H1 (cell line): Measurements from ENCODE around the gene SLC38A10. TPM values are rescaled to one million over a fixed set of nuclear protein-coding genes. Genes with fewer than 3 reads are reported as not detected.

Source experiments
- CTCF ChIA-PET: fragments of 300-600 bp; sonication (Branson Sonifier 250); formaldehyde crosslinking; loops from one replicate; lab custom pipeline; 2021; ENCODE audit not compliant: partially characterized antibody; lab: Charles Lee
- POLR2A ChIA-PET: fragments of 300-600 bp; sonication (Branson Sonifier 250); formaldehyde crosslinking; loops from one replicate; lab custom pipeline; 2021; ENCODE audit warnings: inconsistent platforms; ENCODE audit not compliant: partially characterized antibody; lab: Charles Lee
- DNase-seq, 2 experiments: peaks; one replicate each; pipeline versions ENCODE4 v3.0.0 to v3.0.0-alpha.2; 2010 to 2022; ENCODE audit warnings: low spot score in 2 of 2, low read depth in 1 of 2, mixed read lengths in 1 of 2
- FAIRE-seq: peaks from 2 replicates; lab custom pipeline; 2011; peaks lifted over from hg19 to GRCh38; lab: Jason Lieb, UNC
- H2AFZ ChIP-seq: 2 replicates; pipeline ENCODE4 v1.8.1; 2012; ENCODE audit warnings: low read length, inconsistent platforms
- H2AK5ac ChIP-seq: 2 replicates; pipeline ENCODE4 v1.6.1; 2013; ENCODE audit warnings: low read depth, low read length
- H2BK120ac ChIP-seq: replicated peaks from 2 replicates; pipeline ENCODE3; 2013; ENCODE audit warnings: low read depth, low read length, inconsistent platforms
- H2BK12ac ChIP-seq: 2 replicates; pipeline ENCODE4 v1.6.1; 2013; ENCODE audit warnings: low read depth, low read length
- H2BK15ac ChIP-seq: 2 replicates; pipeline ENCODE4 v1.6.1; 2013; ENCODE audit warnings: low read length
- H2BK20ac ChIP-seq: 2 replicates; pipeline ENCODE4 v1.6.1; 2013; ENCODE audit warnings: low read length
- H2BK5ac ChIP-seq: 2 replicates; pipeline ENCODE4 v1.6.1; 2013; ENCODE audit warnings: low read depth, low read length
- H3K14ac ChIP-seq: 2 replicates; pipeline ENCODE4 v1.6.1; 2013; ENCODE audit warnings: inconsistent platforms; ENCODE audit not compliant: insufficient read length
- H3K18ac ChIP-seq: 2 replicates; pipeline ENCODE4 v1.6.1; 2013; ENCODE audit warnings: low read length; ENCODE audit errors: extremely low read depth
- H3K23ac ChIP-seq: 2 replicates; pipeline ENCODE4 v1.6.1; 2013; ENCODE audit warnings: inconsistent platforms; ENCODE audit not compliant: insufficient read length
- H3K23me2 ChIP-seq: 2 replicates; pipeline ENCODE4 v1.6.1; 2013; ENCODE audit warnings: low read depth, low read length
- H3K27ac ChIP-seq: 2 replicates; pipeline ENCODE4 v1.6.1; 2011; ENCODE audit warnings: low read depth, low read length, inconsistent platforms
- H3K27me3 ChIP-seq, 4 experiments: replicated peaks in 1 of 4; 1 replicate in 1 of 4; 2 replicates in 3 of 4; pipeline versions ENCODE4 v1.6.1 to v1.8.1; 2011 to 2013; ENCODE audit warnings: low read length in 3 of 4, mild to moderate bottlenecking in 3 of 4, inconsistent platforms in 2 of 4, mixed read lengths in 2 of 4, moderate library complexity in 1 of 4; ENCODE audit not compliant: control insufficient read depth in 3 of 4, insufficient read depth in 3 of 4; ENCODE audit errors: extremely low read depth in 1 of 4
- H3K36me3 ChIP-seq, 4 experiments: 2 replicates each; pipeline versions ENCODE4 v1.6.1 to v1.8.1; 2011 to 2013; ENCODE audit warnings: mild to moderate bottlenecking in 4 of 4, low read length in 3 of 4, moderate library complexity in 2 of 4, control low read depth in 1 of 4, inconsistent platforms in 1 of 4; ENCODE audit not compliant: insufficient read depth in 4 of 4, control insufficient read depth in 2 of 4
- H3K4ac ChIP-seq: replicated peaks from 2 replicates; pipeline ENCODE3; 2013; ENCODE audit warnings: low read length, low read depth, mixed read lengths, inconsistent platforms; ENCODE audit not compliant: insufficient read length
- H3K4me1 ChIP-seq, 4 experiments: replicated peaks in 1 of 4; 1 replicate in 1 of 4; 2 replicates in 3 of 4; pipeline versions ENCODE4 v1.6.1 to v1.8.1; 2011 to 2013; ENCODE audit warnings: low read length in 3 of 4, inconsistent platforms in 2 of 4, mixed read lengths in 1 of 4; ENCODE audit not compliant: insufficient read depth in 4 of 4, control insufficient read depth in 3 of 4
- H3K4me2 ChIP-seq, 2 experiments: 2 replicates each; pipeline versions ENCODE4 v1.6.1 to v1.8.1; 2011 to 2013; ENCODE audit warnings: low read depth in 2 of 2, low read length in 2 of 2, control low read depth in 1 of 2, inconsistent platforms in 1 of 2, mild to moderate bottlenecking in 1 of 2; ENCODE audit not compliant: insufficient read depth in 1 of 2
- H3K4me3 ChIP-seq, 4 experiments: fragments of 200-600, 300-600 bp in 1 of 4; sonication (generic), shearing (Covaris generic), sonication (Bioruptor Twin) in 1 of 4; 2 replicates each; pipeline versions ENCODE4 v1.5.1 to v1.8.1; 2011 to 2016; ENCODE audit warnings: low read length in 4 of 4, low read depth in 3 of 4, control low read depth in 2 of 4, inconsistent platforms in 2 of 4, mild to moderate bottlenecking in 2 of 4, mixed read lengths in 1 of 4, moderate library complexity in 1 of 4; ENCODE audit not compliant: insufficient read depth in 2 of 4; ENCODE audit errors: extremely low read depth in 1 of 4
- H3K56ac ChIP-seq: replicated peaks from 2 replicates; pipeline ENCODE3; 2013; ENCODE audit warnings: low read depth, mild to moderate bottlenecking, mixed read lengths, low read length, inconsistent platforms; ENCODE audit not compliant: insufficient read length
- H3K79me1 ChIP-seq: 2 replicates; pipeline ENCODE4 v1.6.1; 2013; ENCODE audit warnings: low read depth, low read length, control low read depth
- H3K79me2 ChIP-seq, 2 experiments: 2 replicates each; pipeline versions ENCODE4 v1.6.1 to v1.8.1; 2012 to 2013; ENCODE audit warnings: low read length in 2 of 2, mild to moderate bottlenecking in 2 of 2, inconsistent platforms in 1 of 2; ENCODE audit not compliant: insufficient read depth in 2 of 2, control insufficient read depth in 1 of 2
- H3K9ac ChIP-seq, 4 experiments: replicated peaks in 1 of 4; 1 replicate in 1 of 4; 2 replicates in 3 of 4; pipeline versions ENCODE4 v1.6.1 to v1.8.1; 2011 to 2013; ENCODE audit warnings: low read depth in 3 of 4, low read length in 3 of 4, control low read depth in 2 of 4, mild to moderate bottlenecking in 2 of 4, moderate library complexity in 2 of 4, inconsistent platforms in 1 of 4; ENCODE audit errors: extremely low read depth in 1 of 4
- H3K9me3 ChIP-seq, 2 experiments: 2 replicates each; pipeline versions ENCODE4 v1.6.1 to v1.8.1; 2012 to 2013; ENCODE audit warnings: mild to moderate bottlenecking in 2 of 2, moderate library complexity in 2 of 2, control low read depth in 1 of 2, inconsistent platforms in 1 of 2, low read depth in 1 of 2, low read length in 1 of 2, mixed read lengths in 1 of 2; ENCODE audit not compliant: insufficient read depth in 2 of 2
- H4K20me1 ChIP-seq, 2 experiments: replicated peaks in 1 of 2; 2 replicates each; pipeline versions ENCODE3 to v1.8.1; 2011 to 2013; ENCODE audit warnings: inconsistent platforms in 2 of 2, low read length in 2 of 2, mild to moderate bottlenecking in 1 of 2; ENCODE audit not compliant: insufficient read depth in 2 of 2, control insufficient read depth in 1 of 2
- H4K5ac ChIP-seq: 2 replicates; pipeline ENCODE4 v1.6.1; 2013; ENCODE audit warnings: low read length, low read depth, mixed read lengths, inconsistent platforms; ENCODE audit not compliant: insufficient read length
- H4K8ac ChIP-seq: 2 replicates; pipeline ENCODE4 v1.8.0; 2013; ENCODE audit warnings: mild to moderate bottlenecking, moderate library complexity, low read length, inconsistent platforms; ENCODE audit not compliant: insufficient read depth; ENCODE audit errors: extremely low read depth
- H4K91ac ChIP-seq: replicated peaks from 2 replicates; pipeline ENCODE3; 2013; ENCODE audit warnings: low read length, mixed read lengths, inconsistent platforms; ENCODE audit not compliant: insufficient read length
- EP300 ChIP-seq, 2 experiments: IDR thresholded peaks; 1 replicate in 1 of 2; 2 replicates in 1 of 2; pipeline ENCODE4 v1.6.1; 2011 to 2012; ENCODE audit warnings: low read depth in 2 of 2, low read length in 2 of 2, mild to moderate bottlenecking in 2 of 2, borderline replicate concordance in 1 of 2, inconsistent platforms in 1 of 2, moderate library complexity in 1 of 2
- GABPA ChIP-seq: IDR thresholded peaks from 2 replicates; pipeline ENCODE4 v1.6.1; 2011; ENCODE audit warnings: mild to moderate bottlenecking, low read length, moderate library complexity, borderline replicate concordance; ENCODE audit not compliant: insufficient read depth
- JUN ChIP-seq: IDR thresholded peaks from 2 replicates; pipeline ENCODE4 v1.6.1; 2011; ENCODE audit warnings: low read depth, mild to moderate bottlenecking, improper control_type of control experiment, low read length
- KDM1A ChIP-seq: fragments of 200-600, 300-600 bp; sonication (generic); IDR thresholded peaks from 2 replicates; pipeline ENCODE4 v1.7.1; 2016; ENCODE audit warnings: mild to moderate bottlenecking, low read length, borderline replicate concordance
- SAP30 ChIP-seq: fragments of 300-600 bp; sonication (generic); IDR thresholded peaks from 2 replicates; pipeline ENCODE4 v1.7.1; 2012; ENCODE audit warnings: low read length, moderate library complexity, mild to moderate bottlenecking, inconsistent platforms; ENCODE audit not compliant: insufficient read depth, insufficient replicate concordance
- SP1 ChIP-seq: IDR thresholded peaks from 2 replicates; pipeline ENCODE4 v1.6.1; 2011; ENCODE audit warnings: low read depth, low read length
- SRF ChIP-seq: IDR thresholded peaks from 2 replicates; pipeline ENCODE4 v1.6.1; 2011; ENCODE audit warnings: mild to moderate bottlenecking, low read depth, low read length, moderate library complexity
- SUZ12 ChIP-seq: fragments of 200-600 bp; sonication (generic); IDR thresholded peaks from 2 replicates; pipeline ENCODE4 v1.6.1; 2012; ENCODE audit warnings: mild to moderate bottlenecking, inconsistent platforms, low read length, moderate library complexity, mixed read lengths
- TAF1 ChIP-seq: IDR thresholded peaks from 2 replicates; pipeline ENCODE4 v1.6.1; 2011; ENCODE audit warnings: mild to moderate bottlenecking, low read depth, low read length
- WGBS, 2 experiments: shearing (Covaris generic) in 1 of 2; methylation state at CpG; one replicate each; pipeline versions ENCODE4 v1.1.6 to v1.1.7; 2013 to 2015; ENCODE audit warnings: low lambda C conversion rate in 2 of 2, mixed read lengths in 2 of 2, inconsistent platforms in 1 of 2, low coverage in 1 of 2, missing lambda C conversion rate in 1 of 2; ENCODE audit not compliant: insufficient replicate concordance in 2 of 2, insufficient coverage in 1 of 2, insufficient read length in 1 of 2; ENCODE audit errors: extremely low coverage in 1 of 2, missing lambda C conversion rate in 1 of 2; 5-methylcytosine and 5-hydroxymethylcytosine counted together
- polyA plus RNA-seq, 7 experiments: library from polyadenylated mRNA; depleted of rRNA in 3 of 7; stranded (reverse) in 5 of 7; unstranded in 2 of 7; fragments of >200 nt in 5 of 7; fragments of 200-250 nt in 2 of 7; gene quantifications; 1 replicate in 5 of 7; 2 replicates in 1 of 7; 4 replicates in 1 of 7; pipeline versions ENCODE4 v1.2.1 to v1.2.3, GENCODE V29; 2011 to 2013; ENCODE audit warnings: missing spikeins in 2 of 7, mixed read lengths in 2 of 7
- total RNA-seq: library from RNA; stranded (reverse); fragmentation: NEBNext Ultra II Directional; extraction: Animal tissue kit (Norgen Biotek cat#: 25700); gene quantifications from 2 replicates; pipeline ENCODE4 v1.2.1, GENCODE V29; 2021
- TF ChIP-seq, protein P1 (sequence below): IDR thresholded peaks from 2 replicates; pipeline ENCODE4 v1.6.1; 2011; ENCODE audit warnings: low read depth, mild to moderate bottlenecking, low read length; ENCODE audit not compliant: insufficient read depth
- TF ChIP-seq, protein P2 (sequence below): IDR thresholded peaks from 2 replicates; pipeline ENCODE4 v1.6.1; 2011; ENCODE audit warnings: low read length, improper control_type of control experiment

Gene SLC38A10
- total and polyA plus RNA-seq, 2 of the 8 experiments (the other 6 are each of a cell fraction or from before 2014, with no cell fraction given), result 26.4 to 41.0 TPM

GRCh38 chr17:81288715-81289114, 6.4 kb downstream of the SLC38A10 start:
- no peak overlapping the region for H2AK5ac ChIP-seq
- H3K4ac ChIP-seq, result no peak overlapping the region
- H3K4me3 ChIP-seq, result no peak overlapping the region
- no peak overlapping the region for H2BK12ac ChIP-seq
- H3K4me1 ChIP-seq, result peaks cover 0 to 7% (median 0%) of the 10 kb centered on the region in 4 experiments; a peak in 3 of 7 replicates
- no peak overlapping the region for H3K56ac ChIP-seq
- FAIRE-seq (no peak), DNase-seq (no peak)
- no peak overlapping the region for H3K18ac ChIP-seq
- no peak overlapping the region for H3K14ac ChIP-seq
- H3K79me2 ChIP-seq, result peaks cover 0 to 20% of the 10 kb centered on the region in 2 experiments; a peak in 2 of 4 replicates
- CTCF ChIA-PET, result interaction anchor here (0.7 to 1.3 kb wide), 10 partner anchors 12 to 131 kb away, joined by 3 to 5 read pairs (median 4); no protein-coding TSS in a partner anchor
- H2BK15ac ChIP-seq, result no peak overlapping the region
- H2BK5ac ChIP-seq, result no peak overlapping the region
- no peaks in the 10 kb centered on the region for H3K23me2 ChIP-seq
- POLR2A ChIA-PET, result no interaction called here
- H4K5ac ChIP-seq, result no peak overlapping the region
- 89% methylated on average over 8 of the region's 8 CpGs; no CpG with 5 or more reads in 1 of the 2 experiments for WGBS, 2 experiments
- peaks cover 0 to 5% (median 2%) of the 10 kb centered on the region in 4 experiments; a peak in 2 of 8 replicates for H3K36me3 ChIP-seq
- no peaks in the 10 kb centered on the region for H3K27me3 ChIP-seq
- H2BK120ac ChIP-seq, result no peak overlapping the region
- H3K23ac ChIP-seq, result no peak overlapping the region
- H3K9ac ChIP-seq, result no peak overlapping the region
- H3K79me1 ChIP-seq, result peaks cover 13% of the 10 kb centered on the region
- no peak overlapping the region for H2BK20ac ChIP-seq
- no peak overlapping the region for H4K8ac ChIP-seq
- H2AFZ ChIP-seq, result no peak overlapping the region
- peaks cover 10 to 21% of the 10 kb centered on the region in 2 experiments for H4K20me1 ChIP-seq
- no peaks in the 10 kb centered on the region for H3K9me3 ChIP-seq
- H3K27ac ChIP-seq, result no peak overlapping the region
- H3K4me2 ChIP-seq, result no peak overlapping the region
- H4K91ac ChIP-seq, result no peak overlapping the region
- TF ChIP-seq SAP30 (no peak), KDM1A (no peak), GABPA (no peak), TAF1 (no peak), EP300 (IDR thresholded peaks at IDR 0.05; ENCODE audit: borderline replicate concordance in 1 of 2, low read depth in 2 of 2, low read length in 2 of 2) (no peak), JUN (no peak), SRF (no peak), SUZ12 (no peak), SP1 (no peak)
- TF ChIP-seq, protein P1, sequence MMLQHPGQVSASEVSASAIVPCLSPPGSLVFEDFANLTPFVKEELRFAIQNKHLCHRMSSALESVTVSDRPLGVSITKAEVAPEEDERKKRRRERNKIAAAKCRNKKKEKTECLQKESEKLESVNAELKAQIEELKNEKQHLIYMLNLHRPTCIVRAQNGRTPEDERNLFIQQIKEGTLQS, result no peak
- TF ChIP-seq, protein P2, sequence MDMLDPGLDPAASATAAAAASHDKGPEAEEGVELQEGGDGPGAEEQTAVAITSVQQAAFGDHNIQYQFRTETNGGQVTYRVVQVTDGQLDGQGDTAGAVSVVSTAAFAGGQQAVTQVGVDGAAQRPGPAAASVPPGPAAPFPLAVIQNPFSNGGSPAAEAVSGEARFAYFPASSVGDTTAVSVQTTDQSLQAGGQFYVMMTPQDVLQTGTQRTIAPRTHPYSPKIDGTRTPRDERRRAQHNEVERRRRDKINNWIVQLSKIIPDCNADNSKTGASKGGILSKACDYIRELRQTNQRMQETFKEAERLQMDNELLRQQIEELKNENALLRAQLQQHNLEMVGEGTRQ, result no peak
